Hepatocyte (in vitro differentiated cells): ENCODE results near the gene LOC101059915. TPM values are rescaled to one million over a fixed set of nuclear protein-coding genes. Genes with fewer than 3 reads are reported as not detected.
"Not testable (repeated sequence)": the region's sequence is repeated elsewhere in the genome, so short reads cannot be mapped to it uniquely, and the experiment has no call there.

Source experiments
- DNase-seq: peaks from one replicate; pipeline ENCODE4 v3.0.0-alpha.2; 2016; ENCODE audit warnings: low spot score
- H2AFZ ChIP-seq: fragments of 200-600 bp; sonication (generic); 2 replicates; pipeline ENCODE4 v1.6.0; 2016; ENCODE audit warnings: antibody characterized with exemption, mild to moderate bottlenecking
- H3K27ac ChIP-seq: fragments of 200-600 bp; sonication (generic); 2 replicates; pipeline ENCODE4 v1.5.1; 2016; ENCODE audit warnings: mild to moderate bottlenecking
- H3K27me3 ChIP-seq: fragments of 200-600 bp; sonication (generic); 2 replicates; pipeline ENCODE4 v1.6.1; 2016
- H3K36me3 ChIP-seq: fragments of 200-600 bp; sonication (generic); replicated peaks from 2 replicates; pipeline ENCODE4 v1.5.1; 2016; ENCODE audit warnings: low read depth; ENCODE audit not compliant: insufficient read depth
- H3K4me1 ChIP-seq: fragments of 200-600 bp; sonication (generic); 2 replicates; pipeline ENCODE4 v1.5.1; 2016; ENCODE audit warnings: mild to moderate bottlenecking, moderate library complexity; ENCODE audit not compliant: insufficient read depth
- H3K4me2 ChIP-seq: fragments of 200-600 bp; sonication (generic); 2 replicates; pipeline ENCODE4 v1.6.0; 2016
- H3K4me3 ChIP-seq: fragments of 200-600 bp; sonication (generic); 2 replicates; pipeline ENCODE4 v1.5.1; 2016; ENCODE audit warnings: mild to moderate bottlenecking
- H3K79me2 ChIP-seq: fragments of 200-600 bp; sonication (generic); 2 replicates; pipeline ENCODE4 v1.6.0; 2017; ENCODE audit warnings: mild to moderate bottlenecking
- H3K9me2 ChIP-seq: fragments of 200-600 bp; sonication (generic); replicated peaks from 2 replicates; pipeline ENCODE4 v1.6.0; 2017; ENCODE audit warnings: mild to moderate bottlenecking; ENCODE audit not compliant: insufficient read depth
- H3K9me3 ChIP-seq: fragments of 200-600 bp; sonication (generic); 2 replicates; pipeline ENCODE4 v1.5.1; 2016; ENCODE audit warnings: low read depth, mild to moderate bottlenecking
- H4K20me1 ChIP-seq: fragments of 200-600 bp; sonication (generic); 2 replicates; pipeline ENCODE4 v1.6.0; 2016; ENCODE audit warnings: mild to moderate bottlenecking; ENCODE audit not compliant: insufficient read depth, poor library complexity, severe bottlenecking
- WGBS: methylation state at CpG from one replicate; pipeline ENCODE4 v1.1.6; 2016; ENCODE audit warnings: low lambda C conversion rate; ENCODE audit errors: missing lambda C conversion rate; 5-methylcytosine and 5-hydroxymethylcytosine counted together
- polyA plus RNA-seq: library from polyadenylated mRNA; unstranded; fragments of >200 nt; fragmentation: Nextera tagmentation; extraction: Ambion mirVana; gene quantifications from 2 replicates; pipeline ENCODE4 v1.2.1, GENCODE V29; 2016
- small RNA-seq: library from RNA; depleted of rRNA; stranded (forward); fragments of <200 nt; gene quantifications from one replicate; pipeline ENCODE3, GENCODE V24; 2014
- total RNA-seq: library from RNA; depleted of rRNA; stranded (reverse); fragments of >200 nt; gene quantifications from 2 replicates; pipeline ENCODE4 v1.2.3, GENCODE V29; 2014

Gene LOC101059915

GRCh38 chrX:71715551-71715950 lies 48.2 kb downstream of the LOC101059915 start:
- not testable (repeated sequence) for H3K4me2 ChIP-seq, H2AFZ ChIP-seq, H3K4me3 ChIP-seq, H3K4me1 ChIP-seq, DNase-seq, H3K79me2 ChIP-seq, H3K36me3 ChIP-seq, H4K20me1 ChIP-seq, H3K9me2 ChIP-seq, H3K27ac ChIP-seq, H3K9me3 ChIP-seq, H3K27me3 ChIP-seq
- WGBS, result no CpG with 5 or more reads among the region's 8 CpGs

- H3K27ac ChIP-seq, H3K36me3 ChIP-seq, H3K9me3 ChIP-seq, H3K4me3 ChIP-seq, DNase-seq, H3K79me2 ChIP-seq, H3K4me2 ChIP-seq, H3K27me3 ChIP-seq, H4K20me1 ChIP-seq, H3K4me1 ChIP-seq, H2AFZ ChIP-seq, H3K9me2 ChIP-seq: not testable (repeated sequence)
- no CpG with 5 or more reads among the region's 12 CpGs for WGBS
Measured at GRCh38 chrX:71716323-71716722, 49.0 kb downstream of the LOC101059915 start.

DNA sequence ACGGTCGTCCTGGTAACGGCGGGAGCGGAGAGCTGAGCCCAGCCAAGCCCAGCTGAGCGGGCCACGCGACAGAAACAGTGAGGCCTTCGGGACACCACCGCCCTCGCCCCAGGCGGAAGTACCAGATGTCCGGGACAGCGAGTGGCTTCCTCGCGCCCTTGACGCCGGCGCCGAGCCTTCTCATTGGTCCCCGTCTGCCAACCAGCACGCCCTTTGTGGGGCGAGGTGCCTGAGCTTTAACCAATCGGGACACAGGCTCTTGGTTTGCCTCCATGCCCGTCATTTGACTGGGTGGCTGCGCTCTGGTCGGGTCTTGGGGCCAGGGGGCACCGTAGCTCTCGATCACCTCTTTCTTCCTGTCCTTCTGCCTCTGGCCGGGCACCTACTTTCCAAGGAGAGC lies 50.8 kb downstream of the LOC101059915 start, which contains the start of gene CXorf49:
Gene CXorf49 (minus strand): TSS at position 101 of the 400 bp plus-strand sequence. CDS start 134 bp downstream, outside the sequence.
- H2AFZ ChIP-seq, H3K27me3 ChIP-seq, DNase-seq, H3K4me1 ChIP-seq, H3K9me3 ChIP-seq, H3K4me3 ChIP-seq, H3K79me2 ChIP-seq, H4K20me1 ChIP-seq, H3K4me2 ChIP-seq, H3K9me2 ChIP-seq, H3K27ac ChIP-seq, H3K36me3 ChIP-seq: not testable (repeated sequence)
- WGBS, result no CpG with 5 or more reads among the region's 30 CpGs

DNA sequence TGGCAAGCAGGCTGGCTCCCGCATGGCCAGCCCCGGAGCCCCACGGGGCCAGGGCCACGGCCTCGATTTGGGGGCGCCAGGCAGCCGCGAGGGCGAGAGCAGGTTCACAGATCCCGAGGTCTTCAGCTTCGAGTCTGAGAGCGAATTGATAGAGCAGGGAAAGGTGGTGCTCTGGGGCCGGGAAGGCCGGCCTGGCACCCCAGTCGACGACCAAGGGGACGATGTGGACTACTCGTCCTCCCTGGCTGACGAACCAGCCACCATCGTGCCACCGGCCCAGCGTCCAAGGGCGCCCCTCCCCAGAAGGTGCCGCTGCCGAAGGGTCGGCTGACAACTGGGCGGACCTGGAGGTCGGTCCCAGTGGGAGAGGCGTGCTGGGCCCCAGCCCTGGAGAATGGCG lies 51.8 kb downstream of the LOC101059915 start:
- H3K4me1 ChIP-seq, H3K4me3 ChIP-seq, H3K36me3 ChIP-seq, H3K9me3 ChIP-seq, H3K4me2 ChIP-seq, H2AFZ ChIP-seq, H4K20me1 ChIP-seq, H3K27ac ChIP-seq, H3K27me3 ChIP-seq, H3K79me2 ChIP-seq, H3K9me2 ChIP-seq, DNase-seq: not testable (repeated sequence)
- WGBS, result 94% methylated on average over 6 of the region's 30 CpGs

DNA sequence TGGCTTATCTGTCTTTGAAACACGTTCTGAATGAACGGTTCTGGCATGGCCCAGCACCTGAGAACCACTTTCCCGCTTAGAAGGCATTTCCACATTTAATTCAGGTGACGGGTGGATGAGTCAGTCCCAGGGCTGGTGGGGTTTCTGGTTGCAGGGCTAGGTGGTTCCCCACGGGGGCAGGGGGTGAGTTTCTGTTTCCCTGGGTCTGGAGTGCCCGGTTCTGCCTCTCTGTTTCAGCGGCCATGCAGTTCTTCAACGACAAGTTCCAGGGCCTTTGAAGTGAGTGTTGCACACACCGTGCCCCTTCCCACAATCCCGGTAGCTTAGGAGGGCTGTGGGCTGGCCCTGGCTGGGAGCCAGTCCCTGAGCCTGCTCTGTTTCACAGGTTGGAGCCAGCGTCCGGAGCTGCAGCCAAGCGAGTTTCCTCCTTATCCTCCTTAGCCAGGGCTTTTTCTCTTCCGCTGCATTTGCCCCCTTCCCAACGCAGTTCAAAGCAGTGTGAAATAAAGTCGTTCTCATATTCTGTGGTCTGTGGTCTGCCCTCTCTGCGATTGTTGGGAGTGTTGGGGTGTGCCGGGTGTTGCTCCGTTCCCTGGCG lies 53.0 kb downstream of the LOC101059915 start:
- WGBS, result no CpG with 5 or more reads among the region's 20 CpGs
- not testable (repeated sequence) for H3K9me3 ChIP-seq

More for the DNA sequence above, 53.0 kb downstream of the LOC101059915 start:
- not testable (repeated sequence) for H3K4me3 ChIP-seq, H4K20me1 ChIP-seq, H2AFZ ChIP-seq, H3K36me3 ChIP-seq, H3K27me3 ChIP-seq, H3K4me1 ChIP-seq, H3K9me2 ChIP-seq, H3K4me2 ChIP-seq, DNase-seq, H3K79me2 ChIP-seq, H3K27ac ChIP-seq

Small RNA genes lying within 50 kb of the gene (small RNA-seq; reads per million reads assigned to genes)
- not detected for gene BX276092.4

Other genes with a start within 250 kb of the LOC101059915 start
- 117 and 120 TPM in 2 replicates for gene OGT, start 134.4 kb upstream of the LOC101059915 start, total RNA-seq
- gene OGT, start 134.4 kb upstream of the LOC101059915 start, polyA plus RNA-seq, result 36.8 and 46.5 TPM in 2 replicates
- gene GCNA, start 89.1 kb upstream of the LOC101059915 start, total RNA-seq, result 0.50 and 0.68 TPM in 2 replicates
- gene GCNA, start 89.1 kb upstream of the LOC101059915 start, polyA plus RNA-seq, result 0.42 and 0.47 TPM in 2 replicates
- 0.08 TPM in 1 of 2 replicates, not detected in the other for gene CXCR3, start 49.0 kb upstream of the LOC101059915 start, total RNA-seq
- not detected in 2 replicates for gene CXCR3, start 49.0 kb upstream of the LOC101059915 start, polyA plus RNA-seq
- not detected in 2 replicates for gene CXorf49, start 50.7 kb downstream of the LOC101059915 start, total RNA-seq
- 10.1 and 12.1 TPM in 2 replicates for gene CXorf49, start 50.7 kb downstream of the LOC101059915 start, polyA plus RNA-seq
- gene CXorf49B, start 95.8 kb downstream of the LOC101059915 start, total RNA-seq, result not detected in 2 replicates
- gene CXorf49B, start 95.8 kb downstream of the LOC101059915 start, polyA plus RNA-seq, result 10.1 and 12.1 TPM in 2 replicates
- 1.3 and 2.3 TPM in 2 replicates for gene NHSL2, start 243.3 kb downstream of the LOC101059915 start, total RNA-seq
- gene NHSL2, start 243.3 kb downstream of the LOC101059915 start, polyA plus RNA-seq, result 3.2 and 5.0 TPM in 2 replicates